A673 (cell line): ENCODE measurements around the gene BMPR1B. TPM values are rescaled to one million over a fixed set of nuclear protein-coding genes. Genes with fewer than 3 reads are reported as not detected.

Source experiments
- BruUV-seq: library from RNA; stranded (reverse); fragments of 400-500 nt; replicated peaks from 2 replicates; lab custom pipeline; 2021; lab: Mats Ljungman, UMichigan
- CTCF ChIA-PET: fragments of 300-600 bp; sonication (Branson Sonifier 250); formaldehyde crosslinking; loops from one replicate; lab custom pipeline; 2022; ENCODE audit warnings: antibody characterized with exemption; lab: Charles Lee
- POLR2A ChIA-PET: fragments of 300-600 bp; sonication (Branson Sonifier 250); formaldehyde crosslinking; loops from one replicate; lab custom pipeline; 2022; ENCODE audit warnings: antibody characterized with exemption; ENCODE audit not compliant: low non-redundant PET; lab: Charles Lee
- DNase-seq: peaks from one replicate; pipeline ENCODE4 v3.0.0-alpha.2; 2015; ENCODE audit warnings: low spot score
- H3K27ac ChIP-seq: fragments of 200-600 bp; sonication (generic); 2 replicates; pipeline ENCODE4 v1.5.1; 2016; ENCODE audit warnings: mixed run types, low read depth, mild to moderate bottlenecking, mixed read lengths, antibody characterized with exemption, low read length; ENCODE audit not compliant: poor library complexity, severe bottlenecking
- H3K27me3 ChIP-seq: fragments of 200-600 bp; sonication (generic); replicated peaks from 2 replicates; pipeline ENCODE4 v1.6.1; 2017; ENCODE audit warnings: mixed run types, low read depth, mild to moderate bottlenecking, mixed read lengths, antibody characterized with exemption, low read length; ENCODE audit not compliant: insufficient read depth, poor library complexity
- H3K36me3 ChIP-seq: fragments of 200-600 bp; sonication (generic); 2 replicates; pipeline ENCODE4 v1.6.1; 2016; ENCODE audit warnings: mixed run types, mild to moderate bottlenecking, mixed read lengths, antibody characterized with exemption, low read length; ENCODE audit not compliant: insufficient read depth, poor library complexity, severe bottlenecking
- H3K4me1 ChIP-seq: fragments of 200-600 bp; sonication (generic); 2 replicates; pipeline ENCODE4 v1.6.1; 2017; ENCODE audit warnings: mixed run types, mild to moderate bottlenecking, mixed read lengths, antibody characterized with exemption, low read length; ENCODE audit not compliant: insufficient read depth, poor library complexity, severe bottlenecking
- H3K4me3 ChIP-seq: fragments of 200-600 bp; sonication (generic); 2 replicates; pipeline ENCODE4 v1.5.1; 2016; ENCODE audit warnings: low read depth, mixed run types, mild to moderate bottlenecking, mixed read lengths, low read length; ENCODE audit not compliant: poor library complexity, severe bottlenecking
- H3K9me3 ChIP-seq: fragments of 200-600 bp; sonication (generic); 2 replicates; pipeline ENCODE4 v1.6.1; 2016; ENCODE audit warnings: mixed run types, low read depth, mild to moderate bottlenecking, mixed read lengths, antibody characterized with exemption, low read length; ENCODE audit not compliant: poor library complexity, severe bottlenecking
- CTCF ChIP-seq: fragments of 300-800, 200-600 bp; sonication (generic); conservative IDR thresholded peaks from 2 replicates; pipeline ENCODE4 v1.5.1; 2017; ENCODE audit warnings: low read depth, mild to moderate bottlenecking, antibody characterized with exemption, low read length, moderate library complexity, mixed read lengths
- EZH2 ChIP-seq: fragments of 200-600 bp; sonication (generic); IDR thresholded peaks from 2 replicates; pipeline ENCODE4 v1.6.1; 2017; ENCODE audit warnings: borderline replicate concordance, low read depth, mild to moderate bottlenecking, mixed read lengths, antibody characterized with exemption, low read length; ENCODE audit not compliant: poor library complexity, severe bottlenecking
- intact Hi-C: fragments of 100-400 bp; cut with micrococcal nuclease; formaldehyde crosslinking; loops from one replicate; pipeline ENCODE4 v1.10.0; 2022; ENCODE audit not compliant: unreplicated experiment
- total RNA-seq: library from RNA; stranded (reverse); gene quantifications from 2 replicates; pipeline ENCODE4 v1.2.3, GENCODE V29; 2021

The BMPR1B gene
- total RNA-seq, 1 experiment from 2014 or later, result 2.2 TPM

- no peaks in the 10 kb centered on the region for H3K27me3 ChIP-seq
- POLR2A ChIA-PET, result no interaction called here
- intact Hi-C loops, result no loop called here
- H3K4me1 ChIP-seq, result peaks cover 19% of the 10 kb centered on the region
- TF ChIP-seq EZH2 (no peak), CTCF (no peak)
- no TSS peak for BruUV-seq
- no peak overlapping the region for H3K27ac ChIP-seq
- H3K9me3 ChIP-seq, result no peaks in the 10 kb centered on the region
- H3K4me3 ChIP-seq, result no peak overlapping the region
- no peaks in the 10 kb centered on the region for H3K36me3 ChIP-seq
- no peak for DNase-seq
- CTCF ChIA-PET, result no interaction called here
Measured at GRCh38 chr4:95071851-95072250, 314.1 kb downstream of the BMPR1B start.

GRCh38 chr4:95073646-95074045 lies 315.9 kb downstream of the BMPR1B start:
- no peaks in the 10 kb centered on the region for H3K36me3 ChIP-seq
- DNase-seq, result peak; percentile 18
- BruUV-seq, result no TSS peak

GRCh38 chr4:95077864-95078263 lies 320.1 kb downstream of the BMPR1B start:
- no peaks in the 10 kb centered on the region for H3K27me3 ChIP-seq
- TF ChIP-seq CTCF, result no peak
- no peak for TF ChIP-seq EZH2
- ChIA-PET CTCF (no interaction called here), POLR2A (no interaction called here)
- H3K4me3 ChIP-seq, result no peak overlapping the region
- no peak overlapping the region for H3K27ac ChIP-seq
- no peaks in the 10 kb centered on the region for H3K9me3 ChIP-seq
- DNase-seq, result no peak
- H3K4me1 ChIP-seq, result peaks cover 18% of the 10 kb centered on the region
- no TSS peak for BruUV-seq
- intact Hi-C loops, result no loop called here
- no peaks in the 10 kb centered on the region for H3K36me3 ChIP-seq

More at GRCh38 chr4:95073646-95074045, 315.9 kb downstream of the BMPR1B start:
- TF ChIP-seq EZH2 (no peak), CTCF (no peak)
- Histone ChIP-seq H3K9me3 (no peaks in the 10 kb centered on the region), H3K27me3 (no peaks in the 10 kb centered on the region), H3K4me3 (no peak overlapping the region), H3K27ac (no peak overlapping the region), H3K4me1 (peaks cover 19% of the 10 kb centered on the region)
- POLR2A ChIA-PET, result no interaction called here
- intact Hi-C loops, result no loop called here
- CTCF ChIA-PET, result no interaction called here
